Cardiac fibroblast (primary cell): ENCODE measurements around the gene NEURL1.

Experiments
- DNase-seq, 2 donors: peaks; one replicate each; pipeline versions ENCODE4 v3.0.0 to v3.0.0-alpha.2; 2010; ENCODE audit warnings: low read depth in 2 of 2
- H3K4me3 ChIP-seq, 2 donors: replicated peaks in 1 of 2; 1 replicate in 1 of 2; 2 replicates in 1 of 2; pipeline ENCODE4 v1.5.1; 2011; ENCODE audit warnings: low read depth in 2 of 2, low read length in 2 of 2, mild to moderate bottlenecking in 2 of 2, moderate library complexity in 1 of 2
- TF ChIP-seq, protein P1 (sequence below): IDR thresholded peaks from one replicate; pipeline ENCODE4 v1.5.1; 2011; ENCODE audit warnings: low read depth, mild to moderate bottlenecking, low read length, inconsistent platforms

Gene NEURL1

DNA sequence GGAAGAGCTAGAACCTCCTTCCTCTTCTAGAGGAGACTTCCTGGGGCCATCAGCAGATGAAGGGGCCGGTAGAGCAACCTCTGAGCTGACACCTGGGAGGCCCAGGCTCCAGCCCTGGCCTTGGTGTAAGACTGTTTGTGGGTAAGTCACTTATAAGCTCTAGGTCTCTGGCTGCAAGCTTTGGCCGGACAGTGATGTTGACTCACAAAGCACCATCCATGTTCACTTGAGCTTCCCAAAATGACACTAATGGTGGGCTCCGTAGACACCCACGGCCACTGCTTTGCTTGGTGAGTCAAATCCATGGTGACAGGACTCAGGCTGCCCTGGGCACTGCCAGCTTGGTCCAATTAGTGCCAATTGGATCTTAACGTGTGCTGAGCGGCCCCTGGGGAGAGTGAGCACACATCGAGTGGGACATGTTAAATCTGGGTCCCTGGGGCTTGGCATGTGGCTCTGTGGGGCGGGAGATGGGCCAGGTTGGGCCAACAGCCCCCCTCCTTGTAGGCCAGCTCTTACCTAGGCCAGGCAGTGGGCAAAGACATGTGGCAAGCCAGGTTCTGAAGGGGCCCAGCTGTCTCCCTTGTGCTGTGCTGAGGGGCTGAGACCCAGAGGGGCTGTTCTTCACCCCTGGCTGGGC is 16.7 kb downstream of the NEURL1 start:
- DNase-seq = no peak
- no peak overlapping the region for H3K4me3 ChIP-seq
- TF ChIP-seq, protein P1, sequence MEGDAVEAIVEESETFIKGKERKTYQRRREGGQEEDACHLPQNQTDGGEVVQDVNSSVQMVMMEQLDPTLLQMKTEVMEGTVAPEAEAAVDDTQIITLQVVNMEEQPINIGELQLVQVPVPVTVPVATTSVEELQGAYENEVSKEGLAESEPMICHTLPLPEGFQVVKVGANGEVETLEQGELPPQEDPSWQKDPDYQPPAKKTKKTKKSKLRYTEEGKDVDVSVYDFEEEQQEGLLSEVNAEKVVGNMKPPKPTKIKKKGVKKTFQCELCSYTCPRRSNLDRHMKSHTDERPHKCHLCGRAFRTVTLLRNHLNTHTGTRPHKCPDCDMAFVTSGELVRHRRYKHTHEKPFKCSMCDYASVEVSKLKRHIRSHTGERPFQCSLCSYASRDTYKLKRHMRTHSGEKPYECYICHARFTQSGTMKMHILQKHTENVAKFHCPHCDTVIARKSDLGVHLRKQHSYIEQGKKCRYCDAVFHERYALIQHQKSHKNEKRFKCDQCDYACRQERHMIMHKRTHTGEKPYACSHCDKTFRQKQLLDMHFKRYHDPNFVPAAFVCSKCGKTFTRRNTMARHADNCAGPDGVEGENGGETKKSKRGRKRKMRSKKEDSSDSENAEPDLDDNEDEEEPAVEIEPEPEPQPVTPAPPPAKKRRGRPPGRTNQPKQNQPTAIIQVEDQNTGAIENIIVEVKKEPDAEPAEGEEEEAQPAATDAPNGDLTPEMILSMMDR = no peak

DNA sequence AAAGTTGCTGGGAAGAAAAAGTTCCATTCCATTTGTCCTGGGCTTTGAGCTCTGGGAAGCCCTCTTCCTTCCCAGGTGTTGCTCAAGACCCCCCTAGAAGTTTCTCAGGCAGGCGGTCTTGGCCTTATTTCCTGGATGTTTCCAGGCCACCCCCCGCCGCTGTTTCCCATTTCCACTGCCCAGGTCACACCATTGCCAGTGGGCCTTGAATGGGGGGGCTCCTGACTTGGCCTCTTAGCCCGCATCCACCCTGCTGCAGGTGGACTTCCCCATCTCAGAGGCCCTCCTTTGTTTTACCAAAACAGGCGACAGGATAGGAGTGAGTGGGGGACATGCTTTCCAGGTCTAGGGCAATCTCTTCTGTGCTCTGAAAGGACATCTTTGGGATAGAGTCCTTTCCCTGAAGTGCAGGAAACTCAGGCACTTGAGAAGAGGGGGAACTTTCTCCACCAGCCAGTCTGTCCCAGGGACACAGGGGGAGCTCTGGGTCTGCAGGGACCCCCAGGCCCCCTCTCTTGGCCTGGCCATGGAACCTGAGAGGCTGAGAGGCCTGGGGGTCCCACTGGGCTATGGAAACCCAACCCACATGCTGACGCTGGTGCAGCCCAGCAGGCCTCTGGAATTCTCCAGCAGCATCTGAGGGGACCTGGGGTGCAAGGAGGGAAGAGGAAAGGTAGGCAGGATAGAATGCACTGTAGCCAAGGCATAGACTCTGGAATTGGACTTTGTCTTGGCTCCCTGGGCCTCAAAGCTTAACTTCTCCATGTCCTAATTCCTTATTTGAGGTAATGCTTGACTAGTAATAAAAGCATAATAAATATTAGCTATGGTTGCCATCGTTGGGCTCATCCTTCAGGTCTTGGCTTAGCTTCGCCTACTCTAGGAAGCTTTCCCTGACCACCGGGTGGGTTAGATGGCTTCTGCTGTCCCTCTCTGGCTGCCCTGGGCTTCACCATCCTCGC is 17.6 kb downstream of the NEURL1 start:
- DNase-seq = no peak
- H3K4me3 ChIP-seq = no peak overlapping the region
- TF ChIP-seq, protein P1 = no peak

DNA sequence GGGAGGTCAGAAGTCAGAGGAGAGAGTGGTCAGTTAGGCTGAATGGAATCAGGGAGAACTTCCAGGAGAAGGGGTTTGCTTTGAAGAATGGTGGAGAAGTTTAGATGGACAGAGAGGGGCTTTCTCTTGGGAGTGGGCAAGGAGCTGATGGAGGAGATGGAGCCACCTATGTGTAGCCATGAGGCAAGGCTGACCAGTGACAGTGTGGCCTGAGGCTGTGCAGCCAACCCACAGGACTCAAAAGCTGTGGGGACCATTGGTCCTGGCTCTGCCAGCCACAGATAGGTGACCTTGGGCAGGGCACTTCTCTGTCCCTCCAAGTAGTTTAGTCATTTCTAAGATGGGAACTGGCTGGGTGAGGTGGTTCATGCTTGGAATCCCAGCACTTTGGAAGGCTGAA is 18.7 kb downstream of the NEURL1 start:
- no peak for DNase-seq
- no peak overlapping the region for H3K4me3 ChIP-seq
- TF ChIP-seq, protein P1 = no peak

DNA sequence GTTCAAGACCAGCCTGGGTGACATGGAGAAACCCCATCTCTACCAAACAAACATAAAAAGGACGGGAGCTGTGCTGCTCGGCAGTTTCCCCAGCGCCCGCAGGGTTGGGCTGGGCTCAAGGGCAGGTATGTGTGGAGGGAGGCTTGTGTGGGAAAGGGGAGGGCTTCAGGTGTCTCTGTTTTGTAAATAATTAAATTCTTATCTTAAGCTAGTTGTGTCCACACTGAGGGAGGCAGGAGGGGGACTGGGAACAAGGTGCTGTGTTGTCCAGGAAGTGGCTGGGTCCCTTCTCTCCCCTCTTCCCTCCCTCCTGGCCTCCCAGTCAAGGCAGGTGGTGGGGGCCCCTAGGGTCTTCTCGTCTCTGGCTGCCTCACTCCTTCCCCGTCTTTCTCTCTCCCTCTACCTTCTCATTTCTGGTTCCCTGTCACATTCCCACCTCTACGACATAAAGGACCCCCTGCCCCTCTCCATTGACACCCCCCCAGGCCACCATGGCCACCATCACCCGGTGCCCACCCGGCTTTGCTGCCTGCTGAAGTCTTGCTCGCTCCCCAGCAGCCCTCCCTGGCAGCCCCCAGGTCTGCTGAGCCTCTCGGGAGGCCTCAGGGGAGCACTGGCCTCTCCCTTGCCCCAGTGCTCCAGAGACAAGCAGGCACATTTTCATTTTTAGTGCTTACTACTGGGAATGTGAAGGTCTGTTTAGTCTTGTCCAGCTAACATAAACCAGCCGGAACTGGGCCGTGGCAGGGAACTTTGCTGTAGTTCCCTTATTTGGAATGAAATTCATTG is 19.3 kb downstream of the NEURL1 start:
- H3K4me3 ChIP-seq = no peak overlapping the region
- no peak for DNase-seq
- TF ChIP-seq, protein P1 = no peak

DNA sequence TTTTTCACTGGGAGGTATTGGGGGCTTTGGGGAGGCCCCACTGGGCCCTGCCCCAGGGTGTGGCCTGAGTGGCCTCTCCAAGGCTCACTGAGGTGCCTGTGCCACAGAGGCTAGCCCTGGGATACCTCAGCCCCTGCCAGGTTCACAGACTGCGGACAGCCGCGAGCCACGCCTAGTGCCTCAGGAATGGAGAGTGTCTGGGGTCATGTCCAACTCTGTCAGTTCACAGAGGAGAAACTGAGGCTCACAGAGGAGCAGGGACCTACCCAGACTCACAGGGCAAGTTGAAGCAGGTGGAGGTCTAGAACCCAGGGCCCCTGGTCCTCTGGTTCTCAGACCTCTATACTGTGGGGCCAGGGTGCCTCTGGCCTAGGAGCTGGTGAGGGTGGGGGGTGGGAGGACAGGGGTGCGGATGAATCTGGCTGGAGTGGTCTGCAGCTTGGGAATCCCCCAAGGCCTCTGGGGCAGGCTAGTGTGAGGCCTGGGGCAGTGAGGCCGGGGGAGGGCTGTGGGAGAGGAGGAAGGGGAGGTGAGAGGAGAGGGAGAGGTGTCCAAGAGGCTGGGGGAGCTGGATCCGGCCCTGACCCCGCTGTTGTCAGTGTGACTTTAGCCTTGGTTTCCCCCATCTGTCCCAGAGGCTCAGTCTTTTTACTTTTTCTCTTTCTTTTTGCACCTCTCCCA is 20.0 kb downstream of the NEURL1 start:
- H3K4me3 ChIP-seq = no peak overlapping the region
- DNase-seq = no peak
- TF ChIP-seq, protein P1 = no peak

DNA sequence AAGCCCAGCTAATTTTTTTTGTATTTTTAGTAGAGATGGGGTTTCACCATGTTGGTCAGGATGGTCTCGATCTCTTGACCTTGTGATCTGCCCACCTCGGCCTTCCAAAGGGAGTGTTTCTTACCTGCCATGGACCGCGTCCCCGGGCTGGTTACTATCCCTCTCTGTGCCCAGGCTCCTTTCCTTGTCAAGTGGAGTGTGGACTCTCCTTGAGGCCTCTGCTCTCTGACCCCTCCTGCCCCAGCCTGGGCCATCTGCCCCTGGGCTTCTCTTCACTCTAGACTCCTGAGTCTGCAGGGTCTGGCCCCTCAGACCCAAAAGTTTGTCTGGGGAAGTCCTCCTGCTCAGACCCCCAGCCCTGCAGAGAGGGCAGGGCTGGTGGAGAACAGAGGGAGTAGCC is 20.7 kb downstream of the NEURL1 start:
- TF ChIP-seq, protein P1 = no peak
- no peak overlapping the region for H3K4me3 ChIP-seq
- no peak for DNase-seq
